Fibroblast of pulmonary artery (primary cell): ENCODE measurements around the gene STAT5A.

Experiments
- DNase-seq: peaks from one replicate; pipeline ENCODE4 v3.0.0-alpha.2; 2010; ENCODE audit warnings: low read depth
- H3K4me3 ChIP-seq: replicated peaks from 2 replicates; pipeline ENCODE4 v1.5.1; 2011; ENCODE audit warnings: low read depth, mild to moderate bottlenecking, control low read depth, low read length, moderate library complexity
- CTCF ChIP-seq: IDR thresholded peaks from 2 replicates; pipeline ENCODE4 v1.5.1; 2011; ENCODE audit warnings: mild to moderate bottlenecking, control low read depth, low read length, inconsistent platforms; ENCODE audit errors: missing control alignments

STAT5A gene

GRCh38 chr17:42274812-42275526 is 13.3 kb upstream of the STAT5A start:
- TF ChIP-seq CTCF, result no peak
- DNase-seq, result no peak
- peak overlapping the region; percentile 84 for H3K4me3 ChIP-seq

- DNase-seq, result peak; percentile 59
- peak overlapping the region; percentile 84 for H3K4me3 ChIP-seq
- no peak for TF ChIP-seq CTCF
Measured at GRCh38 chr17:42275527-42276358, 12.6 kb upstream of the STAT5A start.

- peak within 1 kb of the TSS; percentile 84 for H3K4me3 ChIP-seq
- DNase-seq, result peak; percentile 54
- no peak for TF ChIP-seq CTCF
Measured at GRCh38 chr17:42276359-42276608, 12.0 kb upstream of the STAT5A start, which contains the start of gene STAT5B. TSS of gene STAT5B (minus strand) at chr17:42276391. CDS start at chr17:42232127, 44,264 bp downstream.

GRCh38 chr17:42276609-42277341 is 11.5 kb upstream of the STAT5A start:
- DNase-seq, result peak; percentile 86
- TF ChIP-seq CTCF, result no peak
- H3K4me3 ChIP-seq, result peak overlapping the region; percentile 84

- no peak for DNase-seq
- no peak overlapping the region for H3K4me3 ChIP-seq
- no peak for TF ChIP-seq CTCF
Measured at GRCh38 chr17:42277342-42277712, 11.0 kb upstream of the STAT5A start.

- no peak for DNase-seq
- no peak for TF ChIP-seq CTCF
- no peak overlapping the region for H3K4me3 ChIP-seq
Measured at GRCh38 chr17:42279776-42280630, 8.3 kb upstream of the STAT5A start.
